HAP-1 (cell line): ENCODE data around the gene RLF.
"Not testable (repeated sequence)": the region's sequence is repeated elsewhere in the genome, so short reads cannot be mapped to it uniquely, and the experiment has no call there.

Experiments
- DNase-seq, 2 experiments: peaks; one replicate each; pipeline ENCODE4 v3.0.0-alpha.2; 2016 to 2020; ENCODE audit warnings: low spot score in 2 of 2
- H3K27me3 ChIP-seq: fragments of 250-450 bp; sonication (Bioruptor Pico); 2 replicates; pipeline ENCODE4 v1.5.1; 2020; ENCODE audit warnings: low read depth, mild to moderate bottlenecking, moderate library complexity
- H3K36me3 ChIP-seq: fragments of 250-450 bp; sonication (Bioruptor Pico); replicated peaks from 2 replicates; pipeline ENCODE4 v1.5.1; 2020; ENCODE audit warnings: mild to moderate bottlenecking
- H3K4me1 ChIP-seq: fragments of 250-450 bp; sonication (Bioruptor Pico); 2 replicates; pipeline ENCODE4 v1.5.1; 2020; ENCODE audit warnings: mild to moderate bottlenecking
- H3K4me3 ChIP-seq: fragments of 250-450 bp; sonication (Bioruptor Pico); 2 replicates; pipeline ENCODE4 v1.5.1; 2020; ENCODE audit warnings: mild to moderate bottlenecking, moderate library complexity
- H3K9me3 ChIP-seq: fragments of 250-450 bp; sonication (Bioruptor Pico); 2 replicates; pipeline ENCODE4 v1.5.1; 2020; ENCODE audit warnings: mild to moderate bottlenecking, moderate library complexity
- in situ Hi-C: fragments of 300-500 bp; cut with MboI; formaldehyde crosslinking; loops from 3 replicates; pipeline ENCODE4 v1.14.3; 2020; ENCODE audit warnings: low sequenced_read_pairs, inconsistent platforms, mixed read lengths

Gene RLF

DNA sequence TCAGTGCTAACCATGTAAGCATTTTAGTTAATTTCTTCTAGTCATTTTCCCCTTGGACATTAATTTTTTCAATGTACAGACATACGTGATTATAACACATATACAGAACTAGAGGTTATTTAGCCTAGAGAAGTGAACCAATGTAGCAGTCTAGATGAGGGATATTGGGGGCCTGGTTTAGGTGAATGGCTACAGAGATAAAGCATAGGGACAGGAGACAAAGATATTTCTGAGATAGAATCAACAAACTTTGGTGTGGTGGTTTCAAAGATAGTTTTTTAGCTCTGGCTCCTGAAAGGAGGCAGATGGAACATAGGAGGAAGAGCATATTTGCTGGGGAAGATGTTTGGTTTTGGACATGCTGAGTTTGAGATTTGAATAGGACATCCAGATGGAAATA, 23.0 kb downstream of the RLF start:
- Histone ChIP-seq H3K4me1 (no peaks in the 10 kb centered on the region), H3K27me3 (no peaks in the 10 kb centered on the region), H3K4me3 (no peak overlapping the region), H3K36me3 (peaks cover 2% of the 10 kb centered on the region), H3K9me3 (no peaks in the 10 kb centered on the region)
- no peak for DNase-seq
- in situ Hi-C loops, result no loop called here

DNA sequence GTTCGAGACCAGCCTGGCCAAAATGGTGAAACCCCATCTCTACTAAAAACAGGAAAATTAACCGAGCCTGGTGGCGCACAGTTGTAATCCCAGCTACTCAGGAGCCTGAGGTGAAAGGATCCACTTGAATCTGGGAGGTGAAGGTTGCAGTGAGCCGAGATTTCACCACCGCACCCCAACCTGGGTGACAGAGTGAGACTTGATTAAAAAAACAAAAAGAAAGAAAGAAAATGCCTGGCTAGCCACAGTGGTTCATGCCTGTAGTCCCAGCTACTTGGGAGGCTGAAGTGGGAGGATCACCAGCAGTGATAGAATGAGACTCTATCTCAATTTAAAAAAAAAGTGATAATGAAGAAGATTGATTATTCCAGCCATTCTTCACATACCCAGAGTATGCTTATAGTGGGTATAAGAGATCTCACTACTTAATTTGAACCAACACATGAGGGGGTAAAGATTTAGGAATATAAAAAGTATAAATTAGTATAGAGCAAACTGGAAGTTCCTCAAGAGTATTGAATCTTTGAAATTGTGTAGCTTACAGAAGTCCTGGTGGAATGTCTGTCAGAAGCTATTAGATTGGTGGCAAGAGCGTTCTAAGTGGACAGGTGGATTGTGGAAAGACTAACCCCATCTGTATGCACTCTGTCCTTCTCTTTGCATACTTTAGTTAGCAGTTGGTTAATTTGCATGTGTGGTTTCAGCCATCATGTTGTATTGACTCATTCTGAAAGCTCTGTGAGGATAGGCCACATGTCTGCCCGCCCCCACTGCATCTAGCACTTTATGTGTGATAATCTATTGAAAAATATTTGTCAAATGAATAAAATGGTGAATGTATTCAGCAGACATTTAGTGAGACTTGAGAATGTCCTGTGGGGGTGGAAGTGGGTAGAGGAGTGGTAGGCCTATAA, 25.0 kb downstream of the RLF start:
- Histone ChIP-seq H3K9me3 (no peaks in the 10 kb centered on the region), H3K36me3 (peaks cover 11% of the 10 kb centered on the region), H3K4me1 (no peaks in the 10 kb centered on the region), H3K27me3 (no peaks in the 10 kb centered on the region), H3K4me3 (no peak overlapping the region)
- no peak for DNase-seq
- in situ Hi-C loops, result no loop called here

DNA sequence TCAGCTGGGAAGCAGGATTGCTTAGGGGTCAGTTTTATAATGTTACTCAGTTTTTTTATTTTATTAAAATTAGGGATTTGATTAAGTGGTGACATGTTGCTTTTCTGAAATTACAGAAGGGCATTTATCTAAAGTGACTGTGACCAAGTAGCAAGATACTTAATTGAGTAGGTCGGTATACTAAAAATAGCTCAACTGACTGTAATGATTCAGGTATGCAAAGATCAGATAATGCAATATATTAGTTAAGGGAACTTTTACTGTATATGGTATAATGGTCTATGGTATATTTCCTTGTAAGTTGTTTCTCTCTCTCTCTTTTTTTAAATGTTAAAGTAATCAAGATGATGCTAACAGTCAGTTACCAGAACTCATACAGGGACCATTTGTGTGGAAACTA, 26.2 kb downstream of the RLF start:
- in situ Hi-C loops, result no loop called here
- no peak overlapping the region for H3K4me3 ChIP-seq
- H3K4me1 ChIP-seq, result no peaks in the 10 kb centered on the region
- H3K36me3 ChIP-seq, result peaks cover 20% of the 10 kb centered on the region
- H3K27me3 ChIP-seq, result no peaks in the 10 kb centered on the region
- no peaks in the 10 kb centered on the region for H3K9me3 ChIP-seq
- DNase-seq, result no peak

DNA sequence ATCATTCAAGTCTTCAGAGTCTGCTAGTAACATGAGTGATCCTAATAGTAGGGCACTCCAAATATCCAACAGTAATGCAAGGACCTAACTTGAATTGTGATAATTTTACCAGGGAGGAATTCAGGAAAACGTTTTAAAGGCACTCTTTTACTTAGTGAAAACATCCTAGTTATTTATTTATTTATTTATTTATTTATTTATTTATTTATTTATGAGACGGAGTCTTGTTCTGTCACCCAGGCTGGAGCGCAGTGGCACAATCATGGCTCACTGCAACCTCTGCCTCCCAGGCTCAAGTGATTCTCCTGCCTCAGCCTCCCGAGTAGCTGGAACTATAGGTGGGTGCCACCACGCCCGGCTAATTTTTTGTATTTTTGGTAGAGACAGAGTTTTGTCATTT, 33.5 kb downstream of the RLF start:
- H3K4me3 ChIP-seq, H3K27me3 ChIP-seq, H3K4me1 ChIP-seq, DNase-seq, H3K9me3 ChIP-seq, in situ Hi-C loops: not testable (repeated sequence)
- peaks cover 24% of the 10 kb centered on the region for H3K36me3 ChIP-seq

DNA sequence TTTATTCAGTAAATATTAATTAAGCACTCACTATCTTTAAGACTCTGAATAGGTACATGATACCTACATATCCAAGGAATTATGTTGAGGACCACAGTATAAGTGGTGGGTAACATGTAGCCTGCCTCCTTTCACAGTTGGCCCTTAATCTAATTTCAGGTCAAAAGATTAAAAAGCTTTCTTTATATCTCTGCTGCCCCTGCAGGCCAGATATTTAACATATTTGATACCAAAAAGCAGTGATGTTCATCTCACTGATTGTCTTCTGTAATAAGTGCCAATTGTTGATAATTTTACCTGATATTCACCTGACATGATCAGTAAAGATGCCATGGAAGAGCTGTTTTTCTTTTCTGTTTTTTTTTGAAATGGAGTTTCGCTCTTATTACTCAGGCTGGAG, 36.5 kb downstream of the RLF start:
- Histone ChIP-seq H3K27me3 (no peaks in the 10 kb centered on the region), H3K4me3 (no peak overlapping the region), H3K36me3 (peaks cover 11% of the 10 kb centered on the region), H3K4me1 (no peaks in the 10 kb centered on the region), H3K9me3 (no peaks in the 10 kb centered on the region)
- DNase-seq, result no peak
- in situ Hi-C loops, result no loop called here

DNA sequence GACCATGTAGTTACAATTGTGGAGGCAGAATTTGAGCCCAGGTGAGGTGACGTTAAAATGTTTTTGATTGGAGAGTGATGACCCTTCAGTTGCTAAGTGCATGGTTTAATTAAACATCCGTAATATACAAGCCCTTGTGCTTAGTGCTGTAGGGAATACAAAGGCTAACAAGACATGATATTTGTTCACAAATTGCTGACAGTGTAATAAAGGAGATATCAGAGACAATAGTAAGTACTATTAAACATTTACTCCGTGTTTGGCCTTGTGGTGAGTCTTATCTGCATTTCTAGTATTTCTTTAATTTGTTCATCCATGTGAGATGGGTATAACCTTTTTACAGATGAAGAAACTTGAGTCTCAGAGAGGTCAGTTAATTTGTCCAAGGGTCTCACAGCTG, 37.9 kb downstream of the RLF start:
- in situ Hi-C loops, result no loop called here
- Histone ChIP-seq H3K4me1 (no peaks in the 10 kb centered on the region), H3K27me3 (no peaks in the 10 kb centered on the region), H3K4me3 (no peak overlapping the region), H3K9me3 (no peaks in the 10 kb centered on the region), H3K36me3 (peaks cover 11% of the 10 kb centered on the region)
- DNase-seq, result no peak

DNA sequence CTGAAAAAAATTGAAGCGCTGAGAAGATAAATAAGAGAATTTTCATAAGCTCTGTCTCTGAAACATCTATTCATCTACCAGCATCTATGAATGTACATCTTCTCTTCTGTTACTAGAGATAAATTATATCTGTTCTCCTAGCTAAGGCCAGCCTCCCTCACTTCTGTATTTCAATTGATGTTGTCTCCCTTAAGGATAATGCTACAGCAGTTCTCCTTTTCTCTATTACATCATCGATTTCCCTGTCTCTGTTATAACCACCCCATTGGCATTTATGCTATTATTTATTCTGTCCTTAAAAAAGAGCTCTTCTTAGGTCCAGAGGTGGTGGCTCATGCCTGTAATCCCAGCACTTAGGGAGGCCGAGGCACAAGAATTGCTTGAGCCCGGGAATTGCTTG, 43.7 kb downstream of the RLF start:
- H3K4me3 ChIP-seq, result no peak overlapping the region
- no peaks in the 10 kb centered on the region for H3K27me3 ChIP-seq
- peaks cover 10% of the 10 kb centered on the region for H3K36me3 ChIP-seq
- H3K4me1 ChIP-seq, result no peaks in the 10 kb centered on the region
- no peak for DNase-seq
- in situ Hi-C loops, result no loop called here
- H3K9me3 ChIP-seq, result no peaks in the 10 kb centered on the region

DNA sequence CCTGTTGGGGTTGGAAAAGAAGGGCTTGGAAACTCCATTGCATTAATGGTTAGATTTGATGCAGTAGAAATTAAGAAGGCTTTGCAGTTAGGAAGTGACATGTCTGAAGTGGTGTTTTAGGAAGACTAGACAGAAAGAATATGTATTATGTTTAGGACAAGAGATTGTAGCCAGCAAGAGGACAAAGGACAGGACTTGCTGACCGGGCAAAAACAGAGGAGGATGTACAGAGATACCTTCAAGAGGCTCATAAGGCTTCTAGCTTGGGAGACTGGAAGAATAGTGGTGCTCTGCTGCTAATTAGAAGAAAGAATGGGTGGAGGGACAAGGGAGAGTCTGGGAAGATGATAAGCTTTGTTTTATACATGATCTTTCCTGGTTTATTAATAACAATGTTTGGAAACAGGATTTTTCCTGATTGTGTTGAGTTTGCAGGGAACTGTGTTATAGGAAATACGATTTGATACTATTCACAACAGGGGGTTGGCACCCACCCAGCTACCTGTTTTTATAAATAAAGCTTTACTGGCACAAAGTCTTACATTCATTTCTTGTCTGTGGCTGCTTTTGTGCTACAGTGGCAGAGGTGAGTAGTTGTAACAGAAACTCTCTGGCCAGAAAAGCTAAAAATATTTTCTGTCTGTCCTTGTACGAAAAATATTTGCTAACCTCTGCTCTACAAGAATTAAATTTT, 49.5 kb downstream of the RLF start:
- peaks cover 8% of the 10 kb centered on the region; the same call in 1 of the 2 replicates for H3K36me3 ChIP-seq
- H3K9me3 ChIP-seq, result no peaks in the 10 kb centered on the region
- in situ Hi-C loops, result no loop called here
- H3K4me1 ChIP-seq, result peaks cover 22% of the 10 kb centered on the region
- no peak for DNase-seq
- H3K4me3 ChIP-seq, result no peak overlapping the region
- no peaks in the 10 kb centered on the region for H3K27me3 ChIP-seq

DNA sequence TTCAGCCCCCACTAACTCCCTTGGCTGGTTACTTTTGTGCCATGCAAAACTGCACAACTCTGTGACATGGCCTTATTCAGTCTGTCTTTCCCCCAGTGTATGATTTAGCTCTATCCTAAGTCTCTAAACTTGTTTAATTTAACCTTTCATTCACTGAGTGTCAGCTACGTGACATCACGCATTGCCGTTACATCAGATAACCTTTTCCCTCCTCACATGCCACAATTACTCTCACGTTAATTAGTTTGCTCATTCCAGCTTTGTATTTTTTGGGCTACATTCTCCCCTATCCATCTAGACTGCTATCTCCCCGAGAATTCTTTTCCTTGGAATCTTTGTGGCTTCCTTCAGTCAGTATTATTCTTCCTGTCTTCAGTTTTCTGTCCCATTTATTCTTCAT, 57.1 kb downstream of the RLF start:
- in situ Hi-C loops, result no loop called here
- Histone ChIP-seq H3K27me3 (no peaks in the 10 kb centered on the region), H3K4me3 (no peak overlapping the region), H3K9me3 (no peaks in the 10 kb centered on the region), H3K4me1 (peaks cover 12% of the 10 kb centered on the region), H3K36me3 (peaks cover 2% of the 10 kb centered on the region; the same call in 1 of the 2 replicates)
- no peak for DNase-seq

DNA sequence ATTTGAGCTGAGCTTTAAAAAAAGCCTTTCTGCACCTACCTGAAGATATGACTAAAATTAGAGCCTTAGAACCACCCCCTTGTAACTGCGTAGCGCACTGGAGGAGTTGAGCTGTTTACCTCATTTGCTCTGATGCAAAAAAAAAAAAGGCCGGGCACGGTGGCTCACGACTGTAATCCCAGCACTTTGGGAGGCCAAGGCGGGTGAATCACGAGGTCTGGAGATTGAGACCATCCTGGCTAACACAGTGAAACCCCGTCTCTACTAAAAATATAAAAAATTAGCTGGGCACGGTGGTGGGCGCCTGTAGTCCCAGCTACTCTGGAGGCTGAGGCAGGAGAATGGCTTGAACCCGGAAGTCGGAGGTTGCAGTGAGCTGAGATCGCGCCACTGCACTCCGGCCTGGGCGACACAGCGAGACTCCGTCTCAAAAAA, 60.3 kb downstream of the RLF start:
- H3K27me3 ChIP-seq, H3K36me3 ChIP-seq, H3K9me3 ChIP-seq, H3K4me3 ChIP-seq, DNase-seq, H3K4me1 ChIP-seq, in situ Hi-C loops: not testable (repeated sequence)

DNA sequence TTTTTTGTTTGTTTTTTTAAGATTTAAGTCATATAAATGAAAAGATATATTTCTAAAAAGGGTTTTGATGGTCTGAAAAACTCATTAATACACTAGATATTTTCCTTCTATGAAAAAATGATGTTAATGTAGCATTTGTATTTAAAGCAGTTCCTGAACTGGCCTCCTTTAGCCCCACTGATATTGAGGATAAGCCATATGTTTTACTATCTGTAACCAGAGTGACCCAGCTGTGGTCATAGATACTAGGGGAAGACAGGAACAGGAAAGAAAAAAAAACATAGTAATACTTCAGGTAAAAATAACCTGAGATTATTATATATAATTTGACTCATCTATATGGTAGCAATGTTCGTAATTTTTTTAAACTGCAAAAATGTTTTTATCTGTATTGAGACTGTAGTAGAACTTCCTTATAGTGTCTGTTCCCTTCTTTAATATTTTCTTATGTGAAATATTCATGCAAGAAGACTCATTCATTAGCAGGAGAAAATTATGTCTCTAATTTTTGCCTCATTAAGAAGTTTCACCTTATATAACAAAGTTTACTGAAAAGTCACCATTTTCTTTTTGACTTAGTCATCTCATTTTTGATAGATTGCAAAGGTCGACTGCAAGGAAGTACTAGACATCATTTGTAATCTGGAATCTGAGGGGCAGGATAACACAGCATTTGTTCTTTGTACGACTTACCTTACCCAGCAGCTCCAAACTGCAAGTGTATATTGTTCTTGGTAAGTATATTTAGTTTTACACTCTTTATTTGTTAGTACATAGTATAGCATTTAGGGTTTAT, 61.0 kb downstream of the RLF start:
- H3K27me3 ChIP-seq, result no peaks in the 10 kb centered on the region
- no peaks in the 10 kb centered on the region for H3K9me3 ChIP-seq
- in situ Hi-C loops, result no loop called here
- no peak overlapping the region for H3K4me3 ChIP-seq
- no peak for DNase-seq
- peaks cover 3% of the 10 kb centered on the region; the same call in 1 of the 2 replicates for H3K36me3 ChIP-seq
- H3K4me1 ChIP-seq, result no peaks in the 10 kb centered on the region

DNA sequence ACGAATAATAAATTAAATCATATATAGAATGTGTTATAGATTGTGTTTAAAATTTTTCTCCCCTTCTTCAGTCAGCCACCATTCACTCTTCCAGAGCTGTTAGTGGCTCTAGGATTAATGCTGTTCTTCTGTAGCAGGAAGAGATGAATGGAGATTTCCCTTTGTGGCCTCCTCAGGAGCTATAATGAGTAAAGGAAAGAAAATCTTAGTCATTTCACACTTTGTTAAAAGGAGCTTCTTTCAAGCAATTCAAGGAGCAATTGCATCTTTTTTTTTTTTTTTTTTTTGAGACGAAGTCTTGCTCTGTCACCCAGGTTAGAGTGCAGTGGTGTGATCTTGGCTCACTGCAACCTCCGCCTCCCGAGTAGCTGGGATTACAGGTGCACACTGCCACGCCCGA, 62.9 kb downstream of the RLF start:
- H3K4me1 ChIP-seq, result no peaks in the 10 kb centered on the region
- no peaks in the 10 kb centered on the region for H3K9me3 ChIP-seq
- H3K36me3 ChIP-seq, result peaks cover 4% of the 10 kb centered on the region; the same call in 1 of the 2 replicates
- in situ Hi-C loops, result no loop called here
- H3K27me3 ChIP-seq, result no peaks in the 10 kb centered on the region
- no peak for DNase-seq
- no peak overlapping the region for H3K4me3 ChIP-seq

DNA sequence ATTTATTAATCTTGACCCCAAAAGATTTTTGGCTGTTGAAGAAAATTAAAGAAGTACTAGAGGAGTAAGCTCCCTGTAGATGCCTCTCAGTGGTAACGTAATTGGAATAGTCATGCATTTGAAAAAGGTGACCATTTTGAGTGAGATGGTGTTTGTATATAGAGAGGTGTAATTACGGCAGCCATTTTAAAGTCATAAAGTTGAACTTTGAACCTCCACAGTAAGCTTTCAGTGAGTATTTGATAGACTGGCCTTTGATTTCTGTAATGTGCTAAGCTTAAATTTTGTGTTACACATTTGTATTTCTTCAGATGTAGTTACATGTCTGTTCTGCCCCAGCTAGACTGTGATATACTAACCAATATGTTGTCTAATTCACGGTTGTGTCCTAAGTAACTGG, 65.0 kb downstream of the RLF start:
- no peak for DNase-seq
- 0 out of 2 replicates have a peak, but pooled peaks cover 2% of the 10 kb centered on the region for H3K9me3 ChIP-seq
- in situ Hi-C loops, result no loop called here
- H3K27me3 ChIP-seq, result no peaks in the 10 kb centered on the region
- no peak overlapping the region for H3K4me3 ChIP-seq
- H3K36me3 ChIP-seq, result peaks cover 11% of the 10 kb centered on the region
- H3K4me1 ChIP-seq, result peaks cover 5% of the 10 kb centered on the region
